HEK293 (cell line): ENCODE results near the gene ZBTB4.

Experiments used
- BCL11A ChIP-seq: fragments of 450-650 bp; formaldehyde crosslinking; IDR thresholded peaks from 2 replicates; pipeline ENCODE4 v1.5.1; 2016; ENCODE audit warnings: low read depth, missing biosample characterization, missing genetic modification characterization
- CTCF ChIP-seq: fragments of 450-650 bp; formaldehyde crosslinking; IDR thresholded peaks from 2 replicates; pipeline ENCODE4 v1.5.1; 2016; ENCODE audit warnings: missing biosample characterization, missing genetic modification characterization
- KLF16 ChIP-seq: fragments of 450-650 bp; formaldehyde crosslinking; IDR thresholded peaks from 2 replicates; pipeline ENCODE4 v1.5.1; 2017; ENCODE audit warnings: missing biosample characterization, missing genetic modification characterization
- MEIS1 ChIP-seq: sonication (generic); formaldehyde crosslinking; IDR thresholded peaks from 2 replicates; pipeline ENCODE4 v1.8.1; 2022; ENCODE audit warnings: missing genetic modification reagents, mild to moderate bottlenecking, borderline replicate concordance
- YY1 ChIP-seq: fragments of 450-650 bp; formaldehyde crosslinking; IDR thresholded peaks from 2 replicates; pipeline ENCODE4 v1.5.1; 2018; ENCODE audit warnings: missing biosample characterization, missing genetic modification characterization
- ZSCAN5A ChIP-seq: fragments of 450-650 bp; formaldehyde crosslinking; IDR thresholded peaks from 2 replicates; pipeline ENCODE4 v1.5.1; 2016; ENCODE audit warnings: missing biosample characterization, missing genetic modification characterization
- TF ChIP-seq, protein P1 (sequence below): fragments of 450-650 bp; formaldehyde crosslinking; IDR thresholded peaks from 2 replicates; pipeline ENCODE4 v1.5.1; 2016; ENCODE audit warnings: missing biosample characterization, missing genetic modification characterization

- no peak for TF ChIP-seq CTCF (tag by site-specific recombination)
- no peak for TF ChIP-seq BCL11A (tag by site-specific recombination)
- TF ChIP-seq YY1 (tag by site-specific recombination): no peak
- no peak for TF ChIP-seq ZSCAN5A (tag by site-specific recombination)
- TF ChIP-seq, protein P1, sequence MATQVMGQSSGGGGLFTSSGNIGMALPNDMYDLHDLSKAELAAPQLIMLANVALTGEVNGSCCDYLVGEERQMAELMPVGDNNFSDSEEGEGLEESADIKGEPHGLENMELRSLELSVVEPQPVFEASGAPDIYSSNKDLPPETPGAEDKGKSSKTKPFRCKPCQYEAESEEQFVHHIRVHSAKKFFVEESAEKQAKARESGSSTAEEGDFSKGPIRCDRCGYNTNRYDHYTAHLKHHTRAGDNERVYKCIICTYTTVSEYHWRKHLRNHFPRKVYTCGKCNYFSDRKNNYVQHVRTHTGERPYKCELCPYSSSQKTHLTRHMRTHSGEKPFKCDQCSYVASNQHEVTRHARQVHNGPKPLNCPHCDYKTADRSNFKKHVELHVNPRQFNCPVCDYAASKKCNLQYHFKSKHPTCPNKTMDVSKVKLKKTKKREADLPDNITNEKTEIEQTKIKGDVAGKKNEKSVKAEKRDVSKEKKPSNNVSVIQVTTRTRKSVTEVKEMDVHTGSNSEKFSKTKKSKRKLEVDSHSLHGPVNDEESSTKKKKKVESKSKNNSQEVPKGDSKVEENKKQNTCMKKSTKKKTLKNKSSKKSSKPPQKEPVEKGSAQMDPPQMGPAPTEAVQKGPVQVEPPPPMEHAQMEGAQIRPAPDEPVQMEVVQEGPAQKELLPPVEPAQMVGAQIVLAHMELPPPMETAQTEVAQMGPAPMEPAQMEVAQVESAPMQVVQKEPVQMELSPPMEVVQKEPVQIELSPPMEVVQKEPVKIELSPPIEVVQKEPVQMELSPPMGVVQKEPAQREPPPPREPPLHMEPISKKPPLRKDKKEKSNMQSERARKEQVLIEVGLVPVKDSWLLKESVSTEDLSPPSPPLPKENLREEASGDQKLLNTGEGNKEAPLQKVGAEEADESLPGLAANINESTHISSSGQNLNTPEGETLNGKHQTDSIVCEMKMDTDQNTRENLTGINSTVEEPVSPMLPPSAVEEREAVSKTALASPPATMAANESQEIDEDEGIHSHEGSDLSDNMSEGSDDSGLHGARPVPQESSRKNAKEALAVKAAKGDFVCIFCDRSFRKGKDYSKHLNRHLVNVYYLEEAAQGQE: no peak
- TF ChIP-seq KLF16 (tag by site-specific recombination): no peak
- TF ChIP-seq MEIS1 (CRISPR knock-in tag): no peak
Measured at GRCh38 chr17:7421186-7421585, 58.2 kb downstream of the ZBTB4 start.
